Fibroblast of mammary gland (primary cell): ENCODE results near the gene IL22RA2.

Experiments used
- DNase-seq: peaks from one replicate; pipeline ENCODE4 v3.0.0-alpha.2; 2010; ENCODE audit warnings: low read depth
- H3K4me3 ChIP-seq: 2 replicates; pipeline ENCODE4 v1.5.1; 2011; ENCODE audit warnings: low read depth, mild to moderate bottlenecking, low read length, moderate library complexity; ENCODE audit not compliant: control insufficient read depth
- CTCF ChIP-seq: conservative IDR thresholded peaks from 2 replicates; pipeline ENCODE4 v1.5.1; 2011; ENCODE audit warnings: low read depth, low read length, inconsistent platforms; ENCODE audit not compliant: control insufficient read depth, insufficient read depth

Gene IL22RA2

DNA sequence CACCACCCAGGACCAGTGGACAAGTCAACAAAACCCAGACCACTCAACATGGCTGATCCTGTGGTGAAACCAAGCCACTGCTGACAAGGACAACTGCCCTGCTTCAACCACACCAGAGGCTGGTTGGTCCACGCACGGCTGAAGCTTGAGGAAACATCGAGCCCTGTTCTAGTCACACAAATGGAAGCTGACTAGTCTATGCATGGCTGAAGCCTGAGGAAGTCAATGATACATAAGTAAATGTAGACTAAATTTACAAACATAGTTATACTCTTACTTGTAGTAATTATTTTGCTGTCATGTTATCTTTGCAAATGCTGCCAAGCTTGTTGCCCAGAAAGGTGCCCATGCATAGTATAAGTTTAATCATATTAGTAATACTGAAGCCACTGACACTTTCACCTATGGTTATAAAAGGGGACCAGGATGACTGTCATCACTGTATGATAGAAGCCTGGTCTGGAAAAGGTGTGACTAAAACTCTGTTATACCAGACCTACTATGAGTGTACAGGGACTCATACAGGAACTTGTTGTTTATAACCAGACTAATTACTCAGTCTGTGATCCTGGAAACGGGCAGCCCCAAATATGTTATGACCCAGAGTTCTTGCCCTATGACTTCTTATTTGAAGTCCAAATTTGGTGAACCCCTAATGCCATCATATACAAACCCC, 5.6 kb downstream of the IL22RA2 start:
- DNase-seq, result no peak
- TF ChIP-seq CTCF, result no peak
- H3K4me3 ChIP-seq, result no peak overlapping the region

- no peak overlapping the region for H3K4me3 ChIP-seq
- no peak for DNase-seq
- TF ChIP-seq CTCF, result no peak
Measured at GRCh38 chr6:137166247-137167098, 7.0 kb downstream of the IL22RA2 start.

GRCh38 chr6:137165375-137166246, 7.8 kb downstream of the IL22RA2 start:
- peak; percentile 41 for TF ChIP-seq CTCF
- peak; percentile 24 for DNase-seq
- no peak overlapping the region for H3K4me3 ChIP-seq

DNA sequence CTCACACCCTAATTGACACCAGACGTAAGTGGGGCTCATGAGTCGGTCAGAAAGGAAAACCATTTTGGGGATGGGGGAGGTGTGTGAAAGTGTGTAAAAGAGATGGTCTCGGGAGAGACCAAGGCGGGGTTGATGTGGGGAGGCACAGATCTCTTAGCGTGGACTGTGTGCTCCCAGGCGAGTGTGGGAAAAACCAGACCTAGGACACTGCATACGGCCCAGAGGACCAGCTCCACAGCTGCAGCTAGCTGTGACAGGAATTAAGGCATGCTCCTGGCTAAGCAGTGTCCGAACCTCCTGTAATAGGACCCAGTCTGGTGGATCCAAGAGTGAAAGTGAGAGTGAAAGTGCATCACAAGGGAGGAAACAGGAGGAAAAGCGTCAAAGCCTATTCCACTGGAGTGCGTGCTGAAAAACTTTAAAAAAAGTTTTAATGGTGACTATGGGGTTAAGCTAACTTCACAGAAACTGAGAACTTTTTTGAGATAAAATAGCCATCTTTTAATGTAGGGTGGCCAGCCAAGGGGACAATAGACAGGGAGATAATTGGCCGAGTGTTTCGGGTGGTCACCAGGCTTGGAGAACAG, 9.6 kb downstream of the IL22RA2 start:
- H3K4me3 ChIP-seq, result no peak overlapping the region
- TF ChIP-seq CTCF, result no peak
- no peak for DNase-seq

DNA sequence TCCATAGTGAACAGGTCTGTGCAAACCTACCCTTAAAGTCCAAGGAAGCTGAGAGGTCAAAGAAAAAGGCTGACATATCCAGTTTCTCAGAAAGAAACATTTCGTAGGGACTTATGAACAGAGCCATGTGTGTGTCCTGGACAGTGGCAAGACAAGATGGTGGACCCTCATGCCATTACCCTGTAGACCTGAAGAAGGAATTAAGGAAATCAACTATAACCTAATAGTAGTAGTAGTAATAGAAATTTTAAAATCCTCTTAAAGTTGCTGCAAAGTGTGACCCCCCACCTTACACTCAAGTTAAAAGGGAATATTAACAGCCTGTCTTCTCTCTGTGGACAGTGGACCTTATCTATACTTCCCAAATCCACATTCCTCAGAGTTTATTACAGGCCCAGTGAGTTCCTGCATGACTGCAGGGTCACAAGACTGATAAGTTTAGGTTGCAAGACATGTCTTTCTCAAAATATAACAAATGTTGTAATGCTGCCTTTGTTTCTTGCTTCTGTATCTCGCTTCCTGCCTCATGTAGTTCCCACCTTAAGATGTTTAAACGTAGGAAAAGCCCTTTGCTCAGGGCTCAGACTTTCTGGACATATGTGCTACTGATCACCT, 10.6 kb downstream of the IL22RA2 start:
- no peak for DNase-seq
- no peak overlapping the region for H3K4me3 ChIP-seq
- no peak for TF ChIP-seq CTCF

DNA sequence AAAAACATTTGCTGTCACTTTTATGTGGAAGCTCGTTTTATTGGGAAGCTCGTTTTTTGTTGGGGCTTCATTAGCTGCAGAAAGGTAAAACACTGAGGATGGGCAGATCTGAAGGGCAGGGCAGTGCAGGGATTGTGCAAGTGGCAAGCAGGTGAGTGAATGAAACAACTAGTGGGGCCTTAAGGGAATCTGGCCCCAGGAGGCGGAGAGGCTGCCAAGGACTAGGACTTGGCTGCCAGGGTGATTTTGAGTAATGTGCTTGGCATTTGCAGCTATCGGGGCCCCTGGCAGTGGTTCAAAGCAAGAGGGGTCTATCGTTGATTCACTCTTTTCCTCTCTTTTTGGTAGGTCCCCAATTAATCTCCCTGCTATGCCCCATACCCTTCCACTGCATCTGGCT, 11.5 kb downstream of the IL22RA2 start:
- TF ChIP-seq CTCF, result no peak
- no peak for DNase-seq
- no peak overlapping the region for H3K4me3 ChIP-seq
